Chondrocyte (in vitro differentiated cells): Measurements from ENCODE around the gene MYRIP. TPM values are rescaled to one million over a fixed set of nuclear protein-coding genes. Genes with fewer than 3 reads are reported as not detected.
A peak's percentile ranks its signal among the peaks of the same experiment; 100 is the strongest.
"Not testable (repeated sequence)": the region's sequence is repeated elsewhere in the genome, so short reads cannot be mapped to it uniquely, and the experiment has no call there.

ENCODE experiments used
- DNase-seq: peaks from one replicate; pipeline ENCODE4 v3.0.0; 2021; ENCODE audit warnings: mixed read lengths, low spot score
- H3K27ac Mint-ChIP-seq: one replicate; pipeline ENCODE4 v1.8.0; 2021; ENCODE audit warnings: mild to moderate bottlenecking, moderate library complexity, mixed read lengths; ENCODE audit not compliant: unreplicated experiment
- H3K27me3 Mint-ChIP-seq: 2 replicates; pipeline ENCODE4 v1.8.0; 2021; ENCODE audit warnings: low read depth, mixed read lengths
- H3K36me3 Mint-ChIP-seq: 2 replicates; pipeline ENCODE4 v1.8.0; 2021; ENCODE audit warnings: low read depth, mixed read lengths
- H3K4me1 Mint-ChIP-seq: 2 replicates; pipeline ENCODE4 v1.8.0; 2021; ENCODE audit warnings: low read depth, mild to moderate bottlenecking, mixed read lengths
- H3K4me3 Mint-ChIP-seq: one replicate; pipeline ENCODE4 v1.8.0; 2021; ENCODE audit warnings: mild to moderate bottlenecking, moderate library complexity, mixed read lengths; ENCODE audit not compliant: unreplicated experiment
- H3K9me3 Mint-ChIP-seq: 2 replicates; pipeline ENCODE4 v1.8.0; 2021; ENCODE audit warnings: low read depth, mixed read lengths
- CTCF ChIP-seq: fragments of 200-600 bp; sonication (generic); IDR thresholded peaks from 2 replicates; pipeline ENCODE4 v1.5.0; 2021; ENCODE audit warnings: antibody characterized with exemption, mild to moderate bottlenecking, moderate library complexity
- total RNA-seq: library from RNA; stranded (reverse); gene quantifications from 3 replicates; pipeline ENCODE4 v1.2.1, GENCODE V29; 2021

Gene MYRIP
- total RNA-seq, 1 donor from 2014 or later = 0.12 TPM

- Mint-ChIP-seq H3K27ac (no peak overlapping the region), H3K9me3 (no peaks in the 10 kb centered on the region), H3K4me3 (no peak overlapping the region), H3K36me3 (no peaks in the 10 kb centered on the region), H3K27me3 (peaks cover 51% of the 10 kb centered on the region), H3K4me1 (peaks cover 20% of the 10 kb centered on the region)
- DNase-seq = no peak
- peak; percentile 70 for TF ChIP-seq CTCF
Observed at GRCh38 chr3:39812537-39812936, 3.1 kb downstream of the MYRIP start.

DNA sequence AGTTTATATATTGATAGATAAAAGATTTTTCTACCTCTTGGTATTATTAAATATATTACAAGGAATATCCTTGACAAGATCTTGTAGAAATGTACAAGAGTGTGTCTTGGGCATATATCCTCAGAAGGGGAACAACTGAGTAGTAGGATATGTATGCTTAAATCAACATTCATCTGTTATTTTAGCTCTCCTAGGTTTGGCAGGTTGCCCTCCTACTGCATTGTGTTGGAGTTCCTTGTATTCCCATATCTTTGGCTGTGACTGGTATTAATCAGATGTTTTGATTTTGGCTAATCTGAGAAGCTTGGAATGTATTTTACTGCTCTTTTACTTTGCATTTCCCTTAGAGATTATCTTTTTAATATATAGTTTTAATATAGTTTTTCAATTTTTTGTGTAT lies 4.6 kb downstream of the MYRIP start:
- no peak for TF ChIP-seq CTCF
- no peak for DNase-seq
- no peaks in the 10 kb centered on the region for H3K9me3 Mint-ChIP-seq
- H3K4me3 Mint-ChIP-seq = no peak overlapping the region
- no peaks in the 10 kb centered on the region for H3K36me3 Mint-ChIP-seq
- peaks cover 14% of the 10 kb centered on the region for H3K4me1 Mint-ChIP-seq
- no peak overlapping the region for H3K27ac Mint-ChIP-seq
- H3K27me3 Mint-ChIP-seq = peaks cover 37% of the 10 kb centered on the region

DNA sequence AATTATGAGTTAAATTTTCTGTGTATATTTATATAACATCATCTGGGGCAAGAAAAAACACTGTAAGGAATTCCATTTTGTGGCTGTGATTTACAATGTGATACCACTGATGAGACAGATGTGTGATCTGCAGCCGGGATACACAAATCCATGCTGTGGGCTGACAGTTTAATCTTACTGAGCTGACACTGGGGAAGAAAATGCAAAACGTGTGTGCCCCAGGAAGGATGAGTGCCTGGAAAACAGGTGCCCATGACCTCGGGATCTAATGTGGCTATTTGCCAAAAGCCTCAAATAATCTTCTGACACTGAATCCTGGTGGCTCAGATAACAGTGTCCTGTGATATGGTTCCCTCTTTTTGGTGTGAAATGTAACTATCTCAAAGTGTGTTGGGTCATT lies 10.5 kb downstream of the MYRIP start:
- DNase-seq = no peak
- no peak overlapping the region for H3K27ac Mint-ChIP-seq
- H3K4me1 Mint-ChIP-seq = no peaks in the 10 kb centered on the region
- no peak overlapping the region for H3K4me3 Mint-ChIP-seq
- H3K9me3 Mint-ChIP-seq = no peaks in the 10 kb centered on the region
- peaks cover 32% of the 10 kb centered on the region for H3K27me3 Mint-ChIP-seq
- TF ChIP-seq CTCF = no peak
- H3K36me3 Mint-ChIP-seq = no peaks in the 10 kb centered on the region

GRCh38 chr3:39833764-39834163 lies 24.4 kb downstream of the MYRIP start:
- H3K4me1 Mint-ChIP-seq, H3K27ac Mint-ChIP-seq, H3K4me3 Mint-ChIP-seq, DNase-seq, H3K36me3 Mint-ChIP-seq: not testable (repeated sequence)
- Mint-ChIP-seq H3K9me3 (peaks cover 11% of the 10 kb centered on the region), H3K27me3 (peaks cover 17% of the 10 kb centered on the region)

GRCh38 chr3:39839484-39839883 lies 30.1 kb downstream of the MYRIP start:
- H3K36me3 Mint-ChIP-seq = no peaks in the 10 kb centered on the region
- no peak for DNase-seq
- H3K4me1 Mint-ChIP-seq = no peaks in the 10 kb centered on the region
- no peak overlapping the region for H3K4me3 Mint-ChIP-seq
- H3K9me3 Mint-ChIP-seq = peaks cover 13% of the 10 kb centered on the region
- no peak overlapping the region for H3K27ac Mint-ChIP-seq
- no peak for TF ChIP-seq CTCF
- no peaks in the 10 kb centered on the region for H3K27me3 Mint-ChIP-seq

DNA sequence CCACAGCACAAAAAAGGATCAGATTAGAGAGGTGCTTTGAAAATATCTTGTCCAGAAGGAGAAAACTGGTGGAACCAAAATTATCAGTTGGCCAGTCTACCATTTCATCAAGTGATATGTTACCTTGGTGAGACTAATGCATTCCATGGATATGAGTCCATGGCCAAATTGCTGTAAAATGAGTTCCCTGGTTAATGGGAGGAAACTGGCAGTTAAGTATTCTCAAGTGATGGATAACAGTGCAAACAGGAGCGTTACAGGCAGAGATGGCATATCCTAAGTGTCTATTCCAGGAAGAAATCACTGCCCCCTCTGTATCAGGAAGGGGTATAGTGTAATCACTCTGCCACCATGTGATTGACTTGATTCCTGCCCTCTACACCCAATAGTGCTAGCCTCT lies 34.0 kb downstream of the MYRIP start:
- no peaks in the 10 kb centered on the region for H3K27me3 Mint-ChIP-seq
- peaks cover 6% of the 10 kb centered on the region for H3K9me3 Mint-ChIP-seq
- no peak overlapping the region for H3K27ac Mint-ChIP-seq
- H3K4me1 Mint-ChIP-seq = no peaks in the 10 kb centered on the region
- DNase-seq = no peak
- no peak overlapping the region for H3K4me3 Mint-ChIP-seq
- no peaks in the 10 kb centered on the region for H3K36me3 Mint-ChIP-seq
- no peak for TF ChIP-seq CTCF
